Endodermal cell (in vitro differentiated cells): ENCODE results near the gene BTBD19. TPM values are rescaled to one million over a fixed set of nuclear protein-coding genes. Genes with fewer than 3 reads are reported as not detected.
"Not testable (repeated sequence)": the region's sequence is repeated elsewhere in the genome, so short reads cannot be mapped to it uniquely, and the experiment has no call there.

ENCODE experiments used
- DNase-seq: peaks from one replicate; pipeline ENCODE4 v3.0.0-alpha.2; 2017
- H3K27ac ChIP-seq: 2 replicates; pipeline ENCODE4 v1.5.1; 2013; ENCODE audit warnings: mild to moderate bottlenecking, low read depth, low read length, moderate library complexity
- H3K27me3 ChIP-seq: 2 replicates; pipeline ENCODE4 v1.6.1; 2013; ENCODE audit warnings: mild to moderate bottlenecking, low read length, moderate library complexity; ENCODE audit not compliant: insufficient read depth, control insufficient read depth, poor library complexity, severe bottlenecking
- H3K36me3 ChIP-seq: 2 replicates; pipeline ENCODE4 v1.7.0; 2013; ENCODE audit warnings: mild to moderate bottlenecking, low read length, moderate library complexity; ENCODE audit not compliant: control insufficient read depth, insufficient read depth
- H3K4me1 ChIP-seq: one replicate; pipeline ENCODE4 v1.7.0; 2013; ENCODE audit warnings: low read length; ENCODE audit not compliant: control insufficient read depth, insufficient read depth
- H3K4me3 ChIP-seq: 2 replicates; pipeline ENCODE4 v1.5.1; 2013; ENCODE audit warnings: mild to moderate bottlenecking, low read length, moderate library complexity
- H3K9ac ChIP-seq: 2 replicates; pipeline ENCODE4 v1.6.1; 2013; ENCODE audit warnings: mild to moderate bottlenecking, low read length, moderate library complexity; ENCODE audit not compliant: poor library complexity, severe bottlenecking; ENCODE audit errors: extremely low read depth
- H3K9me3 ChIP-seq: 2 replicates; pipeline ENCODE4 v1.6.1; 2013; ENCODE audit warnings: mild to moderate bottlenecking, low read length, moderate library complexity; ENCODE audit not compliant: control insufficient read depth
- H3K27ac Mint-ChIP-seq: 2 replicates; pipeline ENCODE4 v1.8.0; 2020; ENCODE audit warnings: mixed read lengths
- H3K27me3 Mint-ChIP-seq: 2 replicates; pipeline ENCODE4 v1.8.0; 2021; ENCODE audit warnings: mild to moderate bottlenecking, mixed read lengths; ENCODE audit not compliant: insufficient read depth
- H3K36me3 Mint-ChIP-seq: 2 replicates; pipeline ENCODE4 v1.8.0; 2020; ENCODE audit warnings: low read depth, mixed read lengths
- H3K4me1 Mint-ChIP-seq: 2 replicates; pipeline ENCODE4 v1.8.0; 2020; ENCODE audit warnings: mixed read lengths
- H3K4me3 Mint-ChIP-seq: 2 replicates; pipeline ENCODE4 v1.8.0; 2020; ENCODE audit warnings: mild to moderate bottlenecking, moderate library complexity, mixed read lengths
- H3K9me3 Mint-ChIP-seq: 2 replicates; pipeline ENCODE4 v1.8.0; 2020; ENCODE audit warnings: mild to moderate bottlenecking, mixed read lengths
- CTCF ChIP-seq: fragments of 200-600 bp; sonication (generic); conservative IDR thresholded peaks from 2 replicates; pipeline ENCODE4 v1.5.0; 2021; ENCODE audit warnings: antibody characterized with exemption, mild to moderate bottlenecking
- WGBS, 2 experiments: methylation state at CpG; one replicate each; pipeline versions ENCODE4 v1.1.5 to v1.1.7; 2013; ENCODE audit warnings: missing lambda C conversion rate in 2 of 2, mixed read lengths in 1 of 2; ENCODE audit not compliant: insufficient coverage in 1 of 2, insufficient read length in 1 of 2; 5-methylcytosine and 5-hydroxymethylcytosine counted together
- long read RNA-seq, 4 experiments: library from polyadenylated mRNA in 2 of 4; library from RNA in 1 of 4; library from capped mRNA in 1 of 4; stranded (forward) in 3 of 4; unstranded in 1 of 4; transcript quantifications; one replicate each; pipeline ENCODE4 v2.0.0, GENCODE V29; 2020 to 2021; ENCODE audit warnings: inconsistent platforms in 1 of 4
- polyA plus RNA-seq, 2 experiments: library from polyadenylated mRNA; stranded (reverse); fragments of 50-300 nt; gene quantifications; one replicate each; pipeline ENCODE4 v1.2.3, GENCODE V29; 2013
- total RNA-seq, 2 donors: library from RNA; stranded (reverse); fragmentation: NEBNext Ultra II Directional in 1 of 2; extraction: Animal tissue kit (Norgen Biotek cat#: 25700) in 1 of 2; gene quantifications; 2 replicates in 1 of 2; 3 replicates in 1 of 2; pipeline ENCODE4 v1.2.1, GENCODE V29; 2021

BTBD19 gene
- total RNA-seq = 1 to 10 TPM; 7.4 to 7.9 TPM
- polyA plus RNA-seq (2013, experiment 1 of 2) = 3.2 TPM
- 3.9 TPM for polyA plus RNA-seq (2013, experiment 2 of 2)
- long read RNA-seq, experiment 1, partial matches to known transcripts = 0 of 1 reads
- long read RNA-seq, experiment 1, other reads (novel, unspliced or antisense) = 1 of 1 reads
- long read RNA-seq, experiment 2, partial matches to known transcripts = 0 of 2 reads
- long read RNA-seq, experiment 2, other reads (novel, unspliced or antisense) = 2 of 2 reads
- long read RNA-seq, experiment 3, partial matches to known transcripts = 0 of 4 reads
- long read RNA-seq, experiment 3, other reads (novel, unspliced or antisense) = 4 of 4 reads
- long read RNA-seq, experiment 4 = 0 reads

DNA sequence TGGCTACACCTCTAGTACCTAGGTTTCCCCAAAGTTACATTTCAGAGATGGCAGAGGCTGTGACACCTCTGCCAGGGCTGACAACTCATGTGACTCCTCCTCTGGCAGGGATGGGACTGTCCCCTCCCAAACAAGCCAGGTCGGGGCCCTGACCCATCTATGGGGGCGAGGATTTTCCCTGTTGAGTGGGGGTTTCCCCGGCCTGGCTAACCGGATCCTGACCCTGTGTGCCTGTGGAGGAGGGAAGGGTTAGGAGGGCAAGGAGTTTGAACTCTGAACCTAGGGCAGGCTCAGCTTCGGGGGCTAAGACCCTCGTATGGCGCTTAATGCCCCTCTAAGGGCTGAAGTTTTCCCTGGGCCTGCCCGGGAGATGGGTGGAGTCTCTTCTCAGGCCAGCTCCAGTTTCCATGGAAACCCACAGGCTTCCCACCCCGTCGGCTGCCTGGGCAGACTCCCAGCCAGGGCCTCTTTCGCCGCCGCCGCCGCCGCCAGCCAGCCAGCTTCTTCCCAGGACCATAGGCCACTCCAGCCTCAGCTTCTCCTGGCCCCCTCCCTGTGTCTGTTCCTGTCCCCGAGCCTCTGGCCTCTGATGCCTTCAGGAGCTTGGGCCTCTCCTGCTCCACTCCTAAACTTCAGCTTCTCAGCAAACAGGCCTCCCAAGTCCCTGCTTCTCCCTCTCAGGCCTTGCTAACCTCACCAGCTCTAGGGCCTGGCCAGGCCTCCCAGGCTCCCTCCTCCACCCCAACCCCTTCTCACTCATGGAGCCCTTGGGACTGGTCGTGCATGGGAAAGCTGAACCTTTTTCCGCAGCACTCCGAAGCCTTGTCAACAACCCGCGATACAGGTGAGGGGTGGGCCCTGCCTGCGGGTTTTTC lies at the start of gene BTBD19:
BTBD19 (plus strand) TSS at position 461 of the 875 bp plus-strand sequence; CDS start at position 759, 298 bp downstream.
- peak within 1 kb of the TSS; percentile 67 for H3K4me3 ChIP-seq
- DNase-seq = peak; percentile 94
- WGBS, 2 experiments = 37 to 43% methylated on average over 18 to 23 of the region's 23 CpGs
- peaks cover 22% of the 10 kb centered on the region for H3K36me3 ChIP-seq
- Mint-ChIP-seq H3K36me3 (peaks cover 9% of the 10 kb centered on the region), H3K4me3 (peak within 1 kb of the TSS; percentile 51), H3K9me3 (no peaks in the 10 kb centered on the region), H3K27ac (peak within 1 kb of the TSS; percentile 99), H3K4me1 (peaks cover 33% of the 10 kb centered on the region), H3K27me3 (peaks cover 5% of the 10 kb centered on the region)
- peak within 1 kb of the TSS; percentile 59 for H3K9ac ChIP-seq
- TF ChIP-seq CTCF = no peak
- no peaks in the 10 kb centered on the region for H3K27me3 ChIP-seq
- peaks cover 32% of the 10 kb centered on the region for H3K4me1 ChIP-seq
- H3K27ac ChIP-seq = peak within 1 kb of the TSS; percentile 87
- no peaks in the 10 kb centered on the region for H3K9me3 ChIP-seq

DNA sequence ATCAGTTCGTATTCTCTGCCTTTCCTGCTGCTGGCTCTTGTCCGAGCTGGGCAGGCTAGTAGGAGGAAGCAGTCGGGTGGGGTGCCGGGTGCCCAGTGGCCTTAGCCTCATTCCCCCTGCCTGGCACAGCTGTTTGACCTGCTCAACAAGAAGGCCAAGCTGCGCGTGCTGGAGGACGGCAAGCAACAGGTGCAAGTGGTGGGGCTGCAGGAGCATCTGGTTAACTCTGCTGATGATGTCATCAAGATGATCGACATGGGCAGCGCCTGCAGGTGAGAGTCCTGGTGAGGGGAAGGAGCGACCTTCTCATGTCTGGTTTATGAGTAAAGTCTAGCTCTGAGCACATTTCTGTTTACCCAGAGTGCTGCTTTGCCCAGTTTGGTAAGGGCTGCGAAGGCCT lies 49.2 kb upstream of the BTBD19 start:
- peaks cover 83% of the 10 kb centered on the region for H3K36me3 ChIP-seq
- DNase-seq = no peak
- no peak overlapping the region for H3K4me3 ChIP-seq
- H3K27me3 Mint-ChIP-seq = no peaks in the 10 kb centered on the region
- 85 to 87% methylated on average over 10 to 11 of the region's 11 CpGs for WGBS, 2 experiments
- no peak overlapping the region for H3K9ac ChIP-seq
- no peaks in the 10 kb centered on the region for H3K4me1 Mint-ChIP-seq
- TF ChIP-seq CTCF = no peak
- H3K9me3 Mint-ChIP-seq = no peaks in the 10 kb centered on the region
- H3K27ac Mint-ChIP-seq = no peak overlapping the region
- H3K4me1 ChIP-seq = no peaks in the 10 kb centered on the region
- H3K27me3 ChIP-seq = no peaks in the 10 kb centered on the region
- no peaks in the 10 kb centered on the region for H3K9me3 ChIP-seq
- no peak overlapping the region for H3K4me3 Mint-ChIP-seq
- H3K36me3 Mint-ChIP-seq = peaks cover 76% of the 10 kb centered on the region
- no peak overlapping the region for H3K27ac ChIP-seq

DNA sequence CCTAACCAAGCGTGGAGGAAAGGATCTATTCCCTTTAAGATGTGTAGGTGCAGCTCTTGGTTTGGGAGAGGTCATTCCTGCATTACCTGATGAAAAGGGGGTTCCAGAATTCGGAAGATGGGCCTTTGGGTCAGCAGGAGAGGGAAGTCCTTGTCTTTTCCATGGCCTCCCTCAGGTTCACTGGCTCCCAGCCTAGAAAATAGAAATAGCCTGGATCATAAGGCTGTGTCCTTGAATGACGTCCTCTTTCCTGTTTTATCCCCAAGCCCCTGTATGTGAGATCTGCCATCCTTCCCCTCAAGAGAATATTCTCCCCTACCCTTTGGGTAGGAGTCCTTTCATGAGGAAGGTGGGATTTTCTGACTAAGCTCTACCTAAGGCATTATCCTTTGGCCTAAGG lies 47.4 kb upstream of the BTBD19 start:
- H3K9me3 Mint-ChIP-seq = no peaks in the 10 kb centered on the region

GRCh38 chr1:44766421-44766820 lies 41.9 kb upstream of the BTBD19 start:
- not testable (repeated sequence) for H3K4me3 ChIP-seq, H3K4me1 ChIP-seq, H3K27me3 ChIP-seq, DNase-seq, H3K9ac ChIP-seq, H3K4me1 Mint-ChIP-seq, H3K4me3 Mint-ChIP-seq, H3K9me3 Mint-ChIP-seq, H3K27ac ChIP-seq, H3K9me3 ChIP-seq, H3K27ac Mint-ChIP-seq, H3K27me3 Mint-ChIP-seq
- WGBS, 2 experiments = 96 to 97% methylated on average over 6 of the region's 6 CpGs
- peaks cover 42% of the 10 kb centered on the region for H3K36me3 Mint-ChIP-seq
- H3K36me3 ChIP-seq = peaks cover 38% of the 10 kb centered on the region

More for the DNA sequence above, 47.4 kb upstream of the BTBD19 start:
- Histone ChIP-seq H3K4me3 (no peak overlapping the region), H3K27ac (no peak overlapping the region), H3K4me1 (no peaks in the 10 kb centered on the region), H3K9ac (no peak overlapping the region), H3K9me3 (no peaks in the 10 kb centered on the region), H3K27me3 (no peaks in the 10 kb centered on the region), H3K36me3 (peaks cover 69% of the 10 kb centered on the region)
- 93 to 100% methylated on average over 3 of the region's 3 CpGs for WGBS, 2 experiments
- Mint-ChIP-seq H3K27ac (no peak overlapping the region), H3K4me1 (no peaks in the 10 kb centered on the region), H3K36me3 (peaks cover 65% of the 10 kb centered on the region), H3K4me3 (no peak overlapping the region), H3K27me3 (no peaks in the 10 kb centered on the region)
- no peak for TF ChIP-seq CTCF
- DNase-seq = no peak
